PFSK-1 (cell line): Measurements from ENCODE around the gene MBTPS1.

Experiments used
- FOXP2 ChIP-seq: optimal IDR thresholded peaks from 2 replicates; pipeline ENCODE3; 2011; ENCODE audit warnings: borderline replicate concordance, control low read depth, inconsistent platforms; ENCODE audit not compliant: insufficient read depth; ENCODE audit errors: extremely low read length, extremely low read depth
- POLR2AphosphoS5 ChIP-seq: IDR thresholded peaks from 2 replicates; pipeline ENCODE4 v1.6.1; 2012; ENCODE audit warnings: low read depth, mild to moderate bottlenecking, control low read depth, low read length, moderate library complexity
- REST ChIP-seq, 2 experiments: IDR thresholded peaks; 2 replicates each; pipeline versions ENCODE4 v1.6.1 to v1.8.0; 2011 to 2012; ENCODE audit warnings: low read depth in 2 of 2, low read length in 2 of 2, control low read depth in 1 of 2, inconsistent platforms in 1 of 2, mild to moderate bottlenecking in 1 of 2, moderate library complexity in 1 of 2; ENCODE audit not compliant: insufficient read depth in 1 of 2
- SIN3A ChIP-seq: IDR thresholded peaks from 2 replicates; pipeline ENCODE4 v1.6.1; 2012; ENCODE audit warnings: mild to moderate bottlenecking, low read length, moderate library complexity, borderline replicate concordance; ENCODE audit not compliant: insufficient read depth
- TAF1 ChIP-seq: IDR thresholded peaks from 2 replicates; pipeline ENCODE4 v1.6.1; 2012; ENCODE audit warnings: low read length, control low read depth, borderline replicate concordance; ENCODE audit not compliant: insufficient read depth

- no peak for TF ChIP-seq POLR2AphosphoS5
- TF ChIP-seq TAF1: no peak
- TF ChIP-seq REST (IDR thresholded peaks at IDR 0.05; ENCODE audit: insufficient read depth in 1 of 2, low read depth in 2 of 2, low read length in 2 of 2): no peak
- TF ChIP-seq FOXP2: no peak
- no peak for TF ChIP-seq SIN3A
Measured at GRCh38 chr16:84045001-84045817, 71.5 kb downstream of the MBTPS1 start.
